ENCODE data around the gene SLC29A4.
"Not testable (repeated sequence)": the region's sequence is repeated elsewhere in the genome, so short reads cannot be mapped to it uniquely, and the experiment has no call there.

Gene SLC29A4

DNA sequence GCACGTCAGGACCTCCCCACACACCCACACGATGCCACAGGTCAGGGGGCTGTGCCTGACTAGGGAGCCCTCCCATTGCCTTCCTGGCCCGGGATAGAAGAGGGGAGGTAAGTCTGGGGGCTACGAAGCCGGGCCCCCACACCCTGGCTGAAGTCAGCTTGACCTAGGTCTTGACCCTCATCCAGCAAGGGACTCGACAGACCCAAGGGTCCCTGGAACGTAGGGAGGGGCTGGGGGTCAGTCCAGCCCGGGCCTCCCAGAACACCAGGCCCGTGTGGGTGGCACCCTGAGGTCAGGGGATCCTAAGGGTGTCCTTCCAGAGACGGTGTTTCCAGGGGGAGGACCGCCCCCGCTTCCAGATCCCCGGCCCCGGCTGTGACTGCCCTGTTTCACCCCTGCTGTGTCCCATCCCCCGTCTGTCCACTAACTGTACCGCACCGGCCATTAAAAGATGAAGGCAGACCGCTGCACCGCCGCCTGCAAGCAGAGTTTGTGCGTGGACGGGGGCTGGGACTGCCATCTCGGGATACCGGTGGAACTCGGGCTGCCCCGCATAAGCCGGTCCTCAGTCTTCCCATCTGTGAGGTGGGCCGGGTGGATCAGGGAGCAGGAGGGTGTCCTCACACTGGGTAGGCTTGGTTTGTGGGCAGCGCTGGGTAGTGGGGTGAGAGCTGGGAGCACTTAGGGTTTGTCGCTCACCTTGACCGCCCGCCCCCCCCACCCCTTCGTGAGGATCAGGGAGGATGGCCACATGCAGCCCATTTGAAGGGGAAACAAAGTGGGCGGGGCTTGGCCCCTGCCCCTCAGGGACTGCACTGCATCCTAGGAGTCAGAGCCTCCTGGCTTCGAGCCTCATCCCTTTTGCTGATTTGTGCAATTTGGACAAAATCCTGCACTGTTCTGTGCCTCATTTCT, 21.1 kb downstream of the SLC29A4 start:
- H2BK5ac ChIP-seq (ENCODE audit: low read depth, low read length, poor library complexity, severe bottlenecking), result no peak overlapping the region
- H3K14ac ChIP-seq (ENCODE audit: low read length in 2 of 2), result no peak overlapping the region
- no peak overlapping the region for H2BK15ac ChIP-seq (ENCODE audit: low read depth, poor library complexity, severe bottlenecking)
- H3K36me3 ChIP-seq (ENCODE audit: control insufficient read depth in 1 of 2, insufficient read depth in 2 of 2, low read depth in 1 of 2, low read length in 2 of 2), result peaks cover 14 to 36% of the 10 kb centered on the region in 2 experiments
- H3K27ac ChIP-seq (ENCODE audit: low read length, poor library complexity, severe bottlenecking), result no peak overlapping the region
- H3K27me3 ChIP-seq (ENCODE audit: control insufficient read depth in 1 of 2, insufficient read depth in 1 of 2, low read length in 2 of 2), result no peaks in the 10 kb centered on the region
- H3K4me1 ChIP-seq (ENCODE audit: control insufficient read depth, insufficient read depth, low read depth, low read length), result no peaks in the 10 kb centered on the region
- no peak overlapping the region for H3K18ac ChIP-seq (ENCODE audit: low read depth in 1 of 2, low read length in 2 of 2)
- no peak overlapping the region for H3K4ac ChIP-seq (ENCODE audit: low read depth in 1 of 2, low read length in 2 of 2)
- H3K4me3 ChIP-seq (ENCODE audit: insufficient read depth in 1 of 2, low read depth in 1 of 2, low read length in 2 of 2), result no peak overlapping the region
- H4K91ac ChIP-seq (ENCODE audit: low read length), result no peak overlapping the region
- H3K9me3 ChIP-seq (ENCODE audit: control insufficient read depth, low read length), result no peaks in the 10 kb centered on the region
- no peak overlapping the region for H2AFZ ChIP-seq (ENCODE audit: low read depth, low read length)
- H4K8ac ChIP-seq (ENCODE audit: low read length), result peak overlapping the region; percentile 64
- H2BK12ac ChIP-seq (ENCODE audit: low read length in 2 of 2), result no peak overlapping the region
- H2BK120ac ChIP-seq (ENCODE audit: low read depth, low read length), result no peak overlapping the region
- no peak for DNase-seq
- H2AK5ac ChIP-seq (ENCODE audit: low read length, severe bottlenecking), result no peak overlapping the region
- no peak overlapping the region for H3K4me2 ChIP-seq (ENCODE audit: low read length, poor library complexity, severe bottlenecking)
- no peak overlapping the region for H3K9ac ChIP-seq (ENCODE audit: low read length)
- no peak overlapping the region for H3K23ac ChIP-seq (ENCODE audit: low read length in 2 of 2)
- peaks cover 2% of the 10 kb centered on the region for H3K79me1 ChIP-seq (replicated peaks; ENCODE audit: low read length, poor library complexity, severe bottlenecking)
- 92% methylated on average over 34 of the region's 35 CpGs for WGBS

DNA sequence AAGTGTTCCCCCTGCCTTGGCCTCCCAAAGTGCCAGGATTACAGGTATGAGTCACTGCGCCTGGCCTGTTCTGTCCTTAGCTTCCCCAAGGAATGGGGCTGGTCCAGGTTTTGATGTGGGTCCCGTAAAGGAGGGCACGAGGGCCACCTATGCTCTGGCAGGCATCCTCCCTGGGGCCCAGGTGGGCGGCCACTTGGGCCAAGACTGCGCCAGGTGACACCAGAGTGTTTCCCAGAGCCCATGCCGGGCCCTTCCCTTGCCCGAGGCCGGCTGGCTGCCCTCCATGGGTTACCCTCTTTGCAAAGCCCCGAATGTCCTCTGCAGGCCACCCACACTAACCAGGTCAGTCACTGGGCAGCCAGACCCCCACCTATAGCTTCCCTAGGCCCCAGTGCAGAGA, 22.3 kb downstream of the SLC29A4 start:
- not testable (repeated sequence) for H3K79me1 ChIP-seq (replicated peaks; ENCODE audit: low read length, poor library complexity, severe bottlenecking); H2BK15ac ChIP-seq (ENCODE audit: low read depth, poor library complexity, severe bottlenecking); H4K91ac ChIP-seq (ENCODE audit: low read length); H3K9ac ChIP-seq (ENCODE audit: low read length); H2AK5ac ChIP-seq (ENCODE audit: low read length, severe bottlenecking); H2BK120ac ChIP-seq (ENCODE audit: low read depth, low read length); H3K18ac ChIP-seq (ENCODE audit: low read depth in 1 of 2, low read length in 2 of 2); H3K27me3 ChIP-seq (ENCODE audit: control insufficient read depth in 1 of 2, insufficient read depth in 1 of 2, low read length in 2 of 2); H2BK12ac ChIP-seq (ENCODE audit: low read length in 2 of 2); H4K8ac ChIP-seq (ENCODE audit: low read length); H3K4ac ChIP-seq (ENCODE audit: low read depth in 1 of 2, low read length in 2 of 2); DNase-seq; H3K23ac ChIP-seq (ENCODE audit: low read length in 2 of 2); H2BK5ac ChIP-seq (ENCODE audit: low read depth, low read length, poor library complexity, severe bottlenecking); H3K4me3 ChIP-seq (ENCODE audit: insufficient read depth in 1 of 2, low read depth in 1 of 2, low read length in 2 of 2); H3K14ac ChIP-seq (ENCODE audit: low read length in 2 of 2); H3K9me3 ChIP-seq (ENCODE audit: control insufficient read depth, low read length); H3K4me1 ChIP-seq (ENCODE audit: control insufficient read depth, insufficient read depth, low read depth, low read length); H3K4me2 ChIP-seq (ENCODE audit: low read length, poor library complexity, severe bottlenecking); H2AFZ ChIP-seq (ENCODE audit: low read depth, low read length); H3K27ac ChIP-seq (ENCODE audit: low read length, poor library complexity, severe bottlenecking)
- peaks cover 20 to 42% of the 10 kb centered on the region in 2 experiments for H3K36me3 ChIP-seq (ENCODE audit: control insufficient read depth in 1 of 2, insufficient read depth in 2 of 2, low read depth in 1 of 2, low read length in 2 of 2)
- WGBS, result 97% methylated on average over 9 of the region's 9 CpGs

DNA sequence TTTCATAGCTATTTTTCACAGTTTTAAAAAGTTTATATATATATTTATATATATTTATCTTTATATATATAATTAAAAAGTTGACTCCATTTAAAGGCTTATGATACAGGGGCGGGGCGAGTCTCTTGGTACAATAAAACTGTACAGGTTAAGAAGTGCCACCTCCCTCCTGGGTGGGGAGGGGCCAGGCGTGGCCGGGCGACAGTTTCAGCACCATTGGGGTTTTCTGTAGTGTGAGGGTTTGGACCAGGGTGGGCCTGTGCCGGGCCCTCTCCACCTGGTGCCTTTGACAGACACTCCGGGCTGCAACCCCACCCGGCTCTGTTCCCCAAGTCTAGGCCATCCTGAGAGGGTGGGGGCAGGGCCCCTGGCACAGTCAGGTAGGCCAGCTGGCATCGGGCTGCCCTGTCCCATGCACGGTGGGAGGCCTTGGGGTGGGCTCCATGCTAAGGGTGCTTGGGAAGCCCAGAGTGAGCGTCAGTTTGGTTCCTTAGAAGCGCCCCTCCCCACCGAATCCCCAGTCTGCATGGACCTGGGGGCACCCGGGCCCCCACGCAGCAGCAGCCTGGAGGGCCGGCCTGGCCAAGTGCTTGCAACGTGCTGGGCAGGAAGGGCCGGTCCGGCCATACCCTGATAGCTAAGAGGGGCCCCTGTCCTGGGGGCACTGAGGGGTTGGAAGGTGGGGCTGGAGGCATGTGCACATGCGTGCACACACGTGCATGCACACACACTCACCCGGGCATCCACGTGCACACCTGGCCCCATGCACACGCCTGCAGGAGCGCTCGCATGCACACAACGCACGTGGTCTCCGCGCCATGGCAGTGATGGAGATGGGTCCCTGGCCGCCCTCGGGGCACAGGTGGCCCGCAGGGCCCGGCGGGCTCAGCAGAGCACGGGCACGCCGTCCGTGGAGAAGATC, 24.7 kb downstream of the SLC29A4 start:
- not testable (repeated sequence) for H3K4me2 ChIP-seq (ENCODE audit: low read length, poor library complexity, severe bottlenecking); H3K4me1 ChIP-seq (ENCODE audit: control insufficient read depth, insufficient read depth, low read depth, low read length); H3K18ac ChIP-seq (ENCODE audit: low read depth in 1 of 2, low read length in 2 of 2); H3K27me3 ChIP-seq (ENCODE audit: control insufficient read depth in 1 of 2, insufficient read depth in 1 of 2, low read length in 2 of 2); H3K14ac ChIP-seq (ENCODE audit: low read length in 2 of 2); H2BK120ac ChIP-seq (ENCODE audit: low read depth, low read length); H4K8ac ChIP-seq (ENCODE audit: low read length); H3K23ac ChIP-seq (ENCODE audit: low read length in 2 of 2); H2AFZ ChIP-seq (ENCODE audit: low read depth, low read length); H3K79me1 ChIP-seq (replicated peaks; ENCODE audit: low read length, poor library complexity, severe bottlenecking); DNase-seq; H2AK5ac ChIP-seq (ENCODE audit: low read length, severe bottlenecking); H3K9me3 ChIP-seq (ENCODE audit: control insufficient read depth, low read length); H3K4ac ChIP-seq (ENCODE audit: low read depth in 1 of 2, low read length in 2 of 2); H3K4me3 ChIP-seq (ENCODE audit: insufficient read depth in 1 of 2, low read depth in 1 of 2, low read length in 2 of 2); H3K27ac ChIP-seq (ENCODE audit: low read length, poor library complexity, severe bottlenecking); H3K9ac ChIP-seq (ENCODE audit: low read length); H2BK5ac ChIP-seq (ENCODE audit: low read depth, low read length, poor library complexity, severe bottlenecking); H2BK15ac ChIP-seq (ENCODE audit: low read depth, poor library complexity, severe bottlenecking); H2BK12ac ChIP-seq (ENCODE audit: low read length in 2 of 2)
- Histone ChIP-seq H3K36me3 (ENCODE audit: control insufficient read depth in 1 of 2, insufficient read depth in 2 of 2, low read depth in 1 of 2, low read length in 2 of 2) (peaks cover 36 to 60% of the 10 kb centered on the region in 2 experiments), H4K91ac (ENCODE audit: low read length) (peak overlapping the region; percentile 50)
- WGBS, result 97% methylated on average over 39 of the region's 39 CpGs

DNA sequence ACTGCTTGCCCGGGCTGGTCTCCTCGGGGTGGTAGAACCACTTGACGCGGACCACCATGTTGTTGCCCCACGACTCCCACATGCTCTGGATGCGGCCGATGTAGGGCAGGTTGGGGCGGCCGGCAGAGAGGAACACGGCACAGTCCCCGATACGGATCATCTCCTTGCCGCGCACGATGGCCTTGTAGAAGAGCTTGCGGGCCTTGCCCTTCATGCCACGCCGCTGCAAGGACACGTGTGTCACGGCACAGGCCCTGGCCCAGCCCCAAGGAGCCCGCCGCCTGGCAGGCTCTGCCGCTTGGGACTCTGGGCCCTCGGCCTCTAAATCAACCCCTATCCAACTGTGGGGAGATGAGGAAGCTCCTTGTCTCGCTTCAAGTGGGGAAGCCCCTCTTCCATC, 26.4 kb downstream of the SLC29A4 start:
- H3K18ac ChIP-seq (ENCODE audit: low read depth in 1 of 2, low read length in 2 of 2), result no peak overlapping the region
- DNase-seq, result no peak
- no peaks in the 10 kb centered on the region for H3K4me1 ChIP-seq (ENCODE audit: control insufficient read depth, insufficient read depth, low read depth, low read length)
- H3K27me3 ChIP-seq (ENCODE audit: control insufficient read depth in 1 of 2, insufficient read depth in 1 of 2, low read length in 2 of 2), result no peaks in the 10 kb centered on the region
- no peak overlapping the region for H2AFZ ChIP-seq (ENCODE audit: low read depth, low read length)
- H3K36me3 ChIP-seq (ENCODE audit: control insufficient read depth in 1 of 2, insufficient read depth in 2 of 2, low read depth in 1 of 2, low read length in 2 of 2), result peaks cover 42 to 65% of the 10 kb centered on the region in 2 experiments
- H2AK5ac ChIP-seq (ENCODE audit: low read length, severe bottlenecking), result no peak overlapping the region
- no peak overlapping the region for H4K91ac ChIP-seq (ENCODE audit: low read length)
- no peak overlapping the region for H3K14ac ChIP-seq (ENCODE audit: low read length in 2 of 2)
- no peak overlapping the region for H3K27ac ChIP-seq (ENCODE audit: low read length, poor library complexity, severe bottlenecking)
- H3K9me3 ChIP-seq (ENCODE audit: control insufficient read depth, low read length), result no peaks in the 10 kb centered on the region
- WGBS, result 98% methylated on average over 25 of the region's 25 CpGs
- H3K4me3 ChIP-seq (ENCODE audit: insufficient read depth in 1 of 2, low read depth in 1 of 2, low read length in 2 of 2), result no peak overlapping the region
- H3K4ac ChIP-seq (ENCODE audit: low read depth in 1 of 2, low read length in 2 of 2), result no peak overlapping the region
- H2BK5ac ChIP-seq (ENCODE audit: low read depth, low read length, poor library complexity, severe bottlenecking), result no peak overlapping the region
- no peak overlapping the region for H3K9ac ChIP-seq (ENCODE audit: low read length)
- no peak overlapping the region for H3K23ac ChIP-seq (ENCODE audit: low read length in 2 of 2)
- H2BK12ac ChIP-seq (ENCODE audit: low read length in 2 of 2), result no peak overlapping the region
- H3K4me2 ChIP-seq (ENCODE audit: low read length, poor library complexity, severe bottlenecking), result no peak overlapping the region
- peaks cover 4% of the 10 kb centered on the region for H3K79me1 ChIP-seq (replicated peaks; ENCODE audit: low read length, poor library complexity, severe bottlenecking)
- H2BK120ac ChIP-seq (ENCODE audit: low read depth, low read length), result no peak overlapping the region
- no peak overlapping the region for H4K8ac ChIP-seq (ENCODE audit: low read length)
- no peak overlapping the region for H2BK15ac ChIP-seq (ENCODE audit: low read depth, poor library complexity, severe bottlenecking)

Data from mesenchymal stem cell (in vitro differentiated cells and primary cell).